Astrocyte of the cerebellum (primary cell): ENCODE results near the gene LGMN.
"Not testable (repeated sequence)": the region's sequence is repeated elsewhere in the genome, so short reads cannot be mapped to it uniquely, and the experiment has no call there.

ENCODE experiments used
- DNase-seq: peaks from one replicate; pipeline ENCODE4 v3.0.0-alpha.2; 2011; ENCODE audit warnings: low read depth
- H3K4me3 ChIP-seq: 2 replicates; pipeline ENCODE4 v1.5.1; 2011; ENCODE audit warnings: mild to moderate bottlenecking, low read depth, low read length, moderate library complexity
- in situ Hi-C: cut with HindIII; loops from 2 replicates; pipeline ENCODE4 v1.10.0; 2017; ENCODE audit warnings: low sequenced_read_pairs
- TF ChIP-seq, protein P1 (sequence below): IDR thresholded peaks from 2 replicates; pipeline ENCODE4 v1.5.1; 2012; ENCODE audit warnings: low read length, low read depth, moderate library complexity, mild to moderate bottlenecking; ENCODE audit errors: missing control alignments

LGMN gene

DNA sequence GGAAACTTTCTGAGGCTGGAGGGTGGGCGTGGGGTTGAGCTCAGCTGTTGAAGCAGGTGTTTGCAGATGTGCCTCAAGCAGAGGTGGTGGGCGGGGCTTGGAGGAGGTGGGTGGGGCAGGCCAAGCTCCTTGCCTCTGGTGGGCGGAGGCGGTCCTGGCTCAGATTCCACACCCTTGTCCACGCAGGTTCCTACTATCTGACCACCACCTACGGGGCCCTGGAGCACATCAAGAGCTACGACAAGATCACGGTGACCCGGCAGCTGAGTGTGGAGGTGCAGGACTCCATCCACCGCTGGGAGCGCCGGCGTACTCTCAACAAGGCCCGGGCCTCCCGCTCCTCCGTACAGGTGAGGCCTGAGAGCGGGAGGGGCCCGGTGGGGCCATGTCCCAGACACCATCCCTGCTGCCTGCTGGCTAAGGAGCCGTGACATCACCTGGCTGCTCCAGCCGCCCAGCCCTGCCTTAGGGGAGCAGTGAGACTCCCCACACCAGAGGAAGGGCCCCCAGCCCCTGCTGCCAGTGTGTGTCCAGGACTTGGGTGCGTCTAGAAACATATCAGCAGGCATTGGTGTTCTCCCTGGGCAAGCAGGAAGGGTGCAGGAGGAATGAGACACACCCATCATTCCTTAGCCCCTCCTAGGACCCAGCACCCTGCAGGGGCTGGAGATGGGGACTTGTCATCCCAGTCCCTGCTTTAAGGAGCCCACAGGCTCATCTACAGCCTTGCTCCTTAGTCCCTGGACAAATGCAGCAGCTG, 63.4 kb downstream of the LGMN start:
- TF ChIP-seq, protein P1, sequence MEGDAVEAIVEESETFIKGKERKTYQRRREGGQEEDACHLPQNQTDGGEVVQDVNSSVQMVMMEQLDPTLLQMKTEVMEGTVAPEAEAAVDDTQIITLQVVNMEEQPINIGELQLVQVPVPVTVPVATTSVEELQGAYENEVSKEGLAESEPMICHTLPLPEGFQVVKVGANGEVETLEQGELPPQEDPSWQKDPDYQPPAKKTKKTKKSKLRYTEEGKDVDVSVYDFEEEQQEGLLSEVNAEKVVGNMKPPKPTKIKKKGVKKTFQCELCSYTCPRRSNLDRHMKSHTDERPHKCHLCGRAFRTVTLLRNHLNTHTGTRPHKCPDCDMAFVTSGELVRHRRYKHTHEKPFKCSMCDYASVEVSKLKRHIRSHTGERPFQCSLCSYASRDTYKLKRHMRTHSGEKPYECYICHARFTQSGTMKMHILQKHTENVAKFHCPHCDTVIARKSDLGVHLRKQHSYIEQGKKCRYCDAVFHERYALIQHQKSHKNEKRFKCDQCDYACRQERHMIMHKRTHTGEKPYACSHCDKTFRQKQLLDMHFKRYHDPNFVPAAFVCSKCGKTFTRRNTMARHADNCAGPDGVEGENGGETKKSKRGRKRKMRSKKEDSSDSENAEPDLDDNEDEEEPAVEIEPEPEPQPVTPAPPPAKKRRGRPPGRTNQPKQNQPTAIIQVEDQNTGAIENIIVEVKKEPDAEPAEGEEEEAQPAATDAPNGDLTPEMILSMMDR, result no peak
- DNase-seq, result no peak
- in situ Hi-C loops, result no loop called here
- no peak overlapping the region for H3K4me3 ChIP-seq

- H3K4me3 ChIP-seq, result no peak overlapping the region
- no peak for DNase-seq
- TF ChIP-seq, protein P1, result no peak
- in situ Hi-C loops, result no loop called here
Measured at GRCh38 chr14:92683041-92683440, 65.4 kb downstream of the LGMN start.

DNA sequence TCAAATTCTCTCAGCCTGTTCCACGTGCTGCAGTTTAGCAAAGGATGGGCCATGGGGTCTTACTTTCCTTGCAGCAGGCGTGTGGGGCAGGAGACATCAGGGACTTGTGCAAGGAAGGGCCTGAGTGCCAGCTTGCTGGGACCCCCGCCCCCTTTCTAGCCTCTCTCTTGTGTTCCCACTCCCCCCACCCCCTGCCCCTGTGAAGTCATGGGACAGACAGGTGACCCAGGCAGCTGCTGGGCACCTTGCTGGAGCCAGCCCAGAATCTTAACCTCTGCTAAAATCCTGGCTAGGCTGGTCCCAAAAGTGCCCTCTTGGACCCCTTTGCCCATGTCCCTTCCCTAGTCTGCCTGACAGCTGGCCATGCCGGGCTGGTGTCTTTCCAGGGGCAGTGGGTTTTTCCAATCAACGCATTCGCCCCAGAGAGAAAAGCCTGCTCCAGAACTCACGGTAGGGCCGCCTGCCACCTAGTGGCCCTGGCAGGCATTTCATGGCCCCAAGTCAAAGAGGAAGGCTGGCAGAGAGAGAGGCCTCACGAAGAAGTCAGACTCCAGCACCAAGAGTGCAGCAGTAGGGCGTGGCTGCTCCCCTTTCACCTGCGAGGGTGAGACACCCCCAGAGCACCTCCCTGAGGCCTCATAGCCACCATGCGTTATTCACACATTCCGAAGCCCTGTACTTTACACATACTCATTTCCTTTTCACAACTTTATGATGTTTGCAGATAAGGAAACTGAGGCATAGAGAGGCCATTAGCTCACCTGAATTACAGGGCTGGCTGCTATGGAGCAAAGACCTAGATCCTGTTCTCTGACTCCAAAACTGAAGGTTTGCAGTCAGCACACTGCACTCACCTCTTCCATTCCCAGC, 67.4 kb downstream of the LGMN start:
- TF ChIP-seq, protein P1, result peak; percentile 96
- no peak overlapping the region for H3K4me3 ChIP-seq
- in situ Hi-C loops, result no loop called here
- DNase-seq, result peak; percentile 61

DNA sequence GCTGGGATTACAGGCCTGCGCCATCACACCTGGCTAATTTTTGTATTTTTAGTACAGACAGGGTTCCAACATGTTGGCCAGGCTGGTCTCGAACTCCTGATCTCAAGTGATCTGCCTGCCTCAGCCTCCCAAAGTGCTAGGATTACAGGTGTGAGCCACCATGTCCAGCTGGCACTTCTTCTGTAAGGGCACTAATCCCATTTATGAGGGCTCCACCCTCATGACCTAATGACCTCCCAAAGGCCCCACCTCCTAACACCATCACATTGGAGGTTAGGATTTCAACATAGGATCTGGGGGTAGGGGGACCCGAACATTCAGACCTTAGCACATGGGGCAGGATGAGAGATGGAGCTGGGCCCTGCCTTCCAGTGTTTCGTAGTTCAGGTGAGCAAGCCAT, 68.1 kb downstream of the LGMN start:
- in situ Hi-C loops, H3K4me3 ChIP-seq: not testable (repeated sequence)

GRCh38 chr14:92679246-92679645, 69.2 kb downstream of the LGMN start:
- TF ChIP-seq, protein P1, result no peak
- in situ Hi-C loops, result no loop called here
- H3K4me3 ChIP-seq, result no peak overlapping the region

More for the DNA sequence above, 68.1 kb downstream of the LGMN start:
- not testable (repeated sequence) for DNase-seq

DNA sequence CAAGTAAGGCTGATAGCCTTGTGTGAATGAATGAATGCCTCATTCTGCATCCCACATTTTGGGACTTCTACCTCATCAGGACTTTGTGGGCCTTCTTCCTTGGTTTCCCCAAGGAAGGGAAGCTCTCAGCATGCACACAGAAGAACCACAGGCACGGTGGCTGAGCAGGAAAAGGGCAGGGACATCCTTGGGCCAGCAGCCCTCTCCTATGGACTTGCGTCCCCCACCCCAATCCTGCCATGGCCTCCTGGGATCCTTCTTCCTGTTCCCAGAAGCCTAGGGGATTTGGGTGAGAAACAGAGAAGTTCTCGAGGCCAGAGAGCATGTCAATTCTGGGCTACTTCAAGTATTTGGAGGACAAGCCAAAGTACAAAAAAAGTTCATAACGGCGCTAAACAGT, 69.7 kb downstream of the LGMN start:
- in situ Hi-C loops, result no loop called here
- no peak for DNase-seq
- H3K4me3 ChIP-seq, result no peak overlapping the region
- TF ChIP-seq, protein P1, result no peak

More at GRCh38 chr14:92679246-92679645, 69.2 kb downstream of the LGMN start:
- no peak for DNase-seq

- no peak overlapping the region for H3K4me3 ChIP-seq
- no peak for DNase-seq
- TF ChIP-seq, protein P1, result no peak
- in situ Hi-C loops, result no loop called here
Measured at GRCh38 chr14:92677955-92678354, 70.5 kb downstream of the LGMN start.
